Loucy (cell line): ENCODE measurements around the gene C20orf204.

Experiments
- CTCF ChIP-seq: fragments of 200-600 bp; sonication (generic); conservative IDR thresholded peaks from 2 replicates; pipeline ENCODE4 v1.5.1; 2014; ENCODE audit warnings: mild to moderate bottlenecking, antibody characterized with exemption, low read length
- EZH2phosphoT487 ChIP-seq: fragments of 200-600 bp; IDR thresholded peaks from 2 replicates; pipeline ENCODE4 v1.6.1; 2018; ENCODE audit warnings: antibody characterized with exemption, mild to moderate bottlenecking, moderate library complexity, borderline replicate concordance

GRCh38 chr20:64055396-64055892 is 19.5 kb downstream of the C20orf204 start:
- TF ChIP-seq CTCF (no peak), EZH2phosphoT487 (no peak)
